CD8-positive, alpha-beta memory T cell (primary cell): Measurements from ENCODE around the gene NATD1. TPM values are rescaled to one million over a fixed set of nuclear protein-coding genes. Genes with fewer than 3 reads are reported as not detected.

Experiments
- CTCF ChIA-PET: fragments of 350-600 bp; sonication (Branson Sonifier 250); formaldehyde crosslinking; loops from one replicate; lab custom pipeline; 2021; ENCODE audit warnings: antibody characterized with exemption; lab: Charles Lee
- POLR2A ChIA-PET: fragments of 350-600 bp; sonication (Branson Sonifier 250); formaldehyde crosslinking; loops from one replicate; lab custom pipeline; 2021; ENCODE audit warnings: antibody characterized with exemption; lab: Charles Lee
- DNase-seq, 5 donors: peaks; one replicate each; pipeline versions ENCODE4 v3.0.0 to v3.0.0-alpha.2; 2020 to 2022; ENCODE audit warnings: mixed read lengths in 1 of 5
- H3K27ac ChIP-seq: one replicate; pipeline ENCODE4 v1.7.0; 2013; ENCODE audit warnings: low read depth, mild to moderate bottlenecking, low read length, moderate library complexity
- H3K27me3 ChIP-seq: 2 replicates; pipeline ENCODE4 v1.7.0; 2013; ENCODE audit warnings: low read length, mild to moderate bottlenecking; ENCODE audit not compliant: insufficient read depth, poor library complexity, severe bottlenecking
- H3K36me3 ChIP-seq: 2 replicates; pipeline ENCODE4 v1.7.0; 2013; ENCODE audit warnings: mild to moderate bottlenecking, low read length, moderate library complexity; ENCODE audit not compliant: insufficient read depth
- H3K4me1 ChIP-seq: 2 replicates; pipeline ENCODE4 v1.7.0; 2013; ENCODE audit warnings: mild to moderate bottlenecking, low read length, moderate library complexity; ENCODE audit not compliant: insufficient read depth
- H3K4me3 ChIP-seq: 2 replicates; pipeline ENCODE4 v1.7.0; 2013; ENCODE audit warnings: mild to moderate bottlenecking, low read length
- H3K9me3 ChIP-seq: 2 replicates; pipeline ENCODE4 v1.7.0; 2013; ENCODE audit warnings: mild to moderate bottlenecking, low read length
- H3K27ac Mint-ChIP-seq, 8 donors: one replicate each; pipeline ENCODE4 v1.8.0; 2020 to 2021; ENCODE audit warnings: mixed read lengths in 8 of 8, mild to moderate bottlenecking in 6 of 8, inconsistent platforms in 3 of 8, moderate library complexity in 3 of 8
- H3K27me3 Mint-ChIP-seq, 2 donors: one replicate each; pipeline ENCODE4 v1.8.0; 2020 to 2021; ENCODE audit warnings: mixed read lengths in 2 of 2, mild to moderate bottlenecking in 1 of 2, moderate library complexity in 1 of 2
- H3K36me3 Mint-ChIP-seq, 3 donors: one replicate each; pipeline ENCODE4 v1.8.0; 2020 to 2021; ENCODE audit warnings: mixed read lengths in 3 of 3, inconsistent platforms in 1 of 3, mild to moderate bottlenecking in 1 of 3
- H3K4me1 Mint-ChIP-seq, 3 donors: one replicate each; pipeline ENCODE4 v1.8.0; 2020 to 2021; ENCODE audit warnings: mixed read lengths in 3 of 3, inconsistent platforms in 1 of 3, mild to moderate bottlenecking in 1 of 3
- H3K4me3 Mint-ChIP-seq, 7 donors: one replicate each; pipeline ENCODE4 v1.8.0; 2020 to 2021; ENCODE audit warnings: mixed read lengths in 7 of 7, mild to moderate bottlenecking in 6 of 7, moderate library complexity in 4 of 7, inconsistent platforms in 2 of 7
- H3K9me3 Mint-ChIP-seq, 5 donors: one replicate each; pipeline ENCODE4 v1.8.0; 2020 to 2022; ENCODE audit warnings: mixed read lengths in 5 of 5, mild to moderate bottlenecking in 3 of 5, moderate library complexity in 2 of 5, inconsistent platforms in 1 of 5
- polyA plus RNA-seq: library from polyadenylated mRNA; unstranded; fragments of 300-500 nt; fragmentation: Illumina TruSeq; gene quantifications from one replicate; pipeline ENCODE4 v1.2.3, GENCODE V29; 2021
- total RNA-seq, 2 experiments: library from RNA; stranded (reverse); gene quantifications; one replicate each; pipeline ENCODE4 v1.2.3, GENCODE V29; 2021

NATD1 gene
- total and polyA plus RNA-seq, 3 experiments from 2014 or later: 2.7 to 3.0 (median 2.8) TPM

GRCh38 chr17:21293831-21294210 is 40.6 kb upstream of the NATD1 start:
- CTCF ChIA-PET: no interaction called here
- Histone ChIP-seq H3K4me3 (no peak overlapping the region), H3K4me1 (peaks cover 9% of the 10 kb centered on the region), H3K36me3 (peaks cover 1% of the 10 kb centered on the region), H3K27me3 (no peaks in the 10 kb centered on the region), H3K27ac (no peak overlapping the region), H3K9me3 (no peaks in the 10 kb centered on the region)
- DNase-seq: no peak
- Mint-ChIP-seq H3K27me3 (peaks cover 0 to 7% of the 10 kb centered on the region in 2 donors), H3K36me3 (peaks cover 0 to 35% (median 3%) of the 10 kb centered on the region in 3 donors), H3K4me1 (peaks cover 24 to 63% (median 38%) of the 10 kb centered on the region in 3 donors), H3K9me3 (peaks cover 3 to 20% (median 4%) of the 10 kb centered on the region in 5 donors), H3K4me3 (no peak overlapping the region), H3K27ac (peak overlapping the region in 1 of 8 donors; percentile 66)
- POLR2A ChIA-PET: no interaction called here

- H3K27me3 ChIP-seq: no peaks in the 10 kb centered on the region
- CTCF ChIA-PET: no interaction called here
- Mint-ChIP-seq H3K4me1 (peaks cover 31 to 70% (median 44%) of the 10 kb centered on the region in 3 donors), H3K36me3 (peaks cover 0 to 29% (median 3%) of the 10 kb centered on the region in 3 donors), H3K27me3 (peaks cover 0 to 7% of the 10 kb centered on the region in 2 donors), H3K4me3 (no peak overlapping the region), H3K27ac (peak overlapping the region in 2 of 8 donors; percentile 66 to 76), H3K9me3 (peaks cover 3 to 20% (median 4%) of the 10 kb centered on the region in 5 donors)
- no peaks in the 10 kb centered on the region for H3K36me3 ChIP-seq
- POLR2A ChIA-PET: no interaction called here
- H3K4me1 ChIP-seq: peaks cover 15% of the 10 kb centered on the region
- H3K9me3 ChIP-seq: no peaks in the 10 kb centered on the region
- H3K4me3 ChIP-seq: no peak overlapping the region
- DNase-seq: no peak
- H3K27ac ChIP-seq: no peak overlapping the region
These were observed 39.9 kb upstream of the NATD1 start for GRCh38 chr17:21292867-21293830.

GRCh38 chr17:21291862-21292261 is 38.7 kb upstream of the NATD1 start:
- Mint-ChIP-seq H3K36me3 (peaks cover 0 to 26% (median 3%) of the 10 kb centered on the region in 3 donors), H3K27me3 (peaks cover 0 to 7% of the 10 kb centered on the region in 2 donors), H3K9me3 (peaks cover 3 to 20% (median 4%) of the 10 kb centered on the region in 5 donors), H3K4me3 (no peak overlapping the region), H3K27ac (peak overlapping the region in 3 of 8 donors; percentile 42 to 87 (median 66)), H3K4me1 (peaks cover 42 to 82% (median 57%) of the 10 kb centered on the region in 3 donors)
- H3K27me3 ChIP-seq: no peaks in the 10 kb centered on the region
- H3K36me3 ChIP-seq: no peaks in the 10 kb centered on the region
- ChIA-PET POLR2A (no interaction called here), CTCF (no interaction called here)
- no peak overlapping the region for H3K4me3 ChIP-seq
- peaks cover 26% of the 10 kb centered on the region for H3K4me1 ChIP-seq
- no peak for DNase-seq
- no peak overlapping the region for H3K27ac ChIP-seq
- H3K9me3 ChIP-seq: no peaks in the 10 kb centered on the region

- H3K4me3 ChIP-seq: no peak overlapping the region
- ChIA-PET POLR2A (no interaction called here), CTCF (no interaction called here)
- Mint-ChIP-seq H3K27me3 (peaks cover 0 to 4% of the 10 kb centered on the region in 2 donors), H3K9me3 (peaks cover 3 to 17% (median 4%) of the 10 kb centered on the region in 5 donors), H3K36me3 (peaks cover 0 to 25% (median 3%) of the 10 kb centered on the region in 3 donors), H3K4me3 (no peak overlapping the region), H3K4me1 (peaks cover 47 to 84% (median 62%) of the 10 kb centered on the region in 3 donors), H3K27ac (peak overlapping the region in 7 of 8 donors; percentile 57 to 97 (median 87))
- DNase-seq: no peak
- no peaks in the 10 kb centered on the region for H3K9me3 ChIP-seq
- H3K36me3 ChIP-seq: no peaks in the 10 kb centered on the region
- H3K27me3 ChIP-seq: no peaks in the 10 kb centered on the region
- H3K4me1 ChIP-seq: peaks cover 31% of the 10 kb centered on the region
- no peak overlapping the region for H3K27ac ChIP-seq
These were observed 38.1 kb upstream of the NATD1 start for GRCh38 chr17:21291357-21291756.

GRCh38 chr17:21289902-21290571 is 36.8 kb upstream of the NATD1 start:
- H3K27ac ChIP-seq: no peak overlapping the region
- ChIA-PET CTCF (no interaction called here), POLR2A (interaction anchor here (1.2 kb wide), 1 partner anchor 14 kb away, joined by 5 read pairs; no protein-coding TSS in a partner anchor)
- H3K4me3 Mint-ChIP-seq: peak overlapping the region in 1 of 7 donors; percentile 36
- peaks cover 3 to 16% (median 4%) of the 10 kb centered on the region in 5 donors for H3K9me3 Mint-ChIP-seq
- no peaks in the 10 kb centered on the region for H3K27me3 ChIP-seq
- DNase-seq: no peak
- H3K4me1 Mint-ChIP-seq: peaks cover 54 to 87% (median 71%) of the 10 kb centered on the region in 3 donors
- no peaks in the 10 kb centered on the region for H3K9me3 ChIP-seq
- H3K36me3 Mint-ChIP-seq: peaks cover 0 to 37% (median 3%) of the 10 kb centered on the region in 3 donors
- H3K4me1 ChIP-seq: peaks cover 36% of the 10 kb centered on the region
- H3K36me3 ChIP-seq: no peaks in the 10 kb centered on the region
- no peak overlapping the region for H3K4me3 ChIP-seq
- peaks cover 0 to 3% of the 10 kb centered on the region in 2 donors for H3K27me3 Mint-ChIP-seq
- H3K27ac Mint-ChIP-seq: peak overlapping the region; percentile 29 to 91 (median 74)

- H3K36me3 Mint-ChIP-seq: peaks cover 0 to 40% (median 3%) of the 10 kb centered on the region in 3 donors
- peak overlapping the region in 3 of 7 donors; percentile 93 to 97 (median 97) for H3K4me3 Mint-ChIP-seq
These were observed 36.1 kb upstream of the NATD1 start for GRCh38 chr17:21289175-21289901.

GRCh38 chr17:21288571-21289017 is 35.4 kb upstream of the NATD1 start:
- H3K27ac ChIP-seq: peak overlapping the region; percentile 62
- peaks cover 44 to 75% (median 60%) of the 10 kb centered on the region in 3 donors for H3K4me1 Mint-ChIP-seq
- no peaks in the 10 kb centered on the region for H3K27me3 Mint-ChIP-seq
- H3K36me3 ChIP-seq: no peaks in the 10 kb centered on the region
- peak in 1 of 5 donors; percentile 51 for DNase-seq
- no peaks in the 10 kb centered on the region for H3K27me3 ChIP-seq
- peak overlapping the region; percentile 58 for H3K4me3 ChIP-seq
- peaks cover 40% of the 10 kb centered on the region for H3K4me1 ChIP-seq
- H3K9me3 Mint-ChIP-seq: peaks cover 0 to 11% (median 3%) of the 10 kb centered on the region in 5 donors
- H3K36me3 Mint-ChIP-seq: peaks cover 0 to 37% (median 3%) of the 10 kb centered on the region in 3 donors
- H3K9me3 ChIP-seq: no peaks in the 10 kb centered on the region
- ChIA-PET CTCF (interaction anchor here (0.7 to 3.9 kb wide), 6 partner anchors 9 to 245 kb away, joined by 3 to 25 read pairs (median 6); partner anchors contain the start of gene USP22), POLR2A (interaction anchor here (0.6 to 1.6 kb wide), 2 partner anchors 13 to 1400 kb away, joined by 4 read pairs; no protein-coding TSS in a partner anchor)
- H3K27ac Mint-ChIP-seq: peak overlapping the region; percentile 96 to 100 (median 99)
- H3K4me3 Mint-ChIP-seq: peak overlapping the region; percentile 93 to 98 (median 97)

More at GRCh38 chr17:21289175-21289901, 36.1 kb upstream of the NATD1 start:
- Mint-ChIP-seq H3K27me3 (no peaks in the 10 kb centered on the region), H3K9me3 (peaks cover 0 to 11% (median 4%) of the 10 kb centered on the region in 5 donors), H3K4me1 (peaks cover 47 to 80% (median 64%) of the 10 kb centered on the region in 3 donors), H3K27ac (peak overlapping the region; percentile 51 to 100 (median 99))
- Histone ChIP-seq H3K36me3 (no peaks in the 10 kb centered on the region), H3K27ac (peak overlapping the region; percentile 62), H3K4me3 (no peak overlapping the region), H3K27me3 (no peaks in the 10 kb centered on the region), H3K4me1 (peaks cover 36% of the 10 kb centered on the region), H3K9me3 (no peaks in the 10 kb centered on the region)
- ChIA-PET CTCF (no interaction called here), POLR2A (no interaction called here)
- DNase-seq: no peak
